Measurements from ENCODE around the gene ZDHHC11B.
"Not testable (repeated sequence)": the region's sequence is repeated elsewhere in the genome, so short reads cannot be mapped to it uniquely, and the experiment has no call there.

ZDHHC11B gene

GRCh38 chr5:784428-785177 lies at the start of gene ZDHHC11B:
Gene ZDHHC11B, minus strand, starts transcription at chr5:784729. Its CDS starts 17,810 bp downstream, at chr5:766919.
- DNase-seq: peak; percentile 41

- not testable (repeated sequence) for DNase-seq
These were observed 49.5 kb upstream of the ZDHHC11B start for GRCh38 chr5:834013-834412.

- not testable (repeated sequence) for DNase-seq
These were observed 43.7 kb upstream of the ZDHHC11B start for GRCh38 chr5:828194-828593.

GRCh38 chr5:825544-825943 lies 41.0 kb upstream of the ZDHHC11B start:
- DNase-seq: not testable (repeated sequence)

- no peak for DNase-seq
These were observed 37.0 kb upstream of the ZDHHC11B start for GRCh38 chr5:821504-821903.

GRCh38 chr5:820245-820644 lies 35.7 kb upstream of the ZDHHC11B start:
- no peak for DNase-seq

GRCh38 chr5:819078-819477 lies 34.5 kb upstream of the ZDHHC11B start:
- DNase-seq: no peak

- DNase-seq: no peak
These were observed 31.6 kb upstream of the ZDHHC11B start for GRCh38 chr5:816176-816575.

- DNase-seq: no peak
These were observed 30.9 kb upstream of the ZDHHC11B start for GRCh38 chr5:815449-815848.

- not testable (repeated sequence) for DNase-seq
These were observed 29.0 kb upstream of the ZDHHC11B start for GRCh38 chr5:813575-813974.

- not testable (repeated sequence) for DNase-seq
These were observed 26.9 kb upstream of the ZDHHC11B start for GRCh38 chr5:811384-811783.

GRCh38 chr5:807719-808514 lies 23.4 kb upstream of the ZDHHC11B start:
- not testable (repeated sequence) for DNase-seq

- DNase-seq: no peak
These were observed 16.9 kb upstream of the ZDHHC11B start for GRCh38 chr5:801472-801871.

- not testable (repeated sequence) for DNase-seq
These were observed 16.5 kb upstream of the ZDHHC11B start for GRCh38 chr5:801055-801454.

- not testable (repeated sequence) for DNase-seq
These were observed 14.1 kb upstream of the ZDHHC11B start for GRCh38 chr5:798505-799138.

GRCh38 chr5:797986-798385 lies 13.5 kb upstream of the ZDHHC11B start:
- peak; percentile 12 for DNase-seq

- DNase-seq: not testable (repeated sequence)
These were observed 11.3 kb upstream of the ZDHHC11B start for GRCh38 chr5:795873-796272.

- DNase-seq: not testable (repeated sequence)
These were observed 10.4 kb upstream of the ZDHHC11B start for GRCh38 chr5:794948-795347.

GRCh38 chr5:788703-789102 lies 4.2 kb upstream of the ZDHHC11B start:
- not testable (repeated sequence) for DNase-seq

- DNase-seq: not testable (repeated sequence)
These were observed 3.3 kb upstream of the ZDHHC11B start for GRCh38 chr5:787857-788233.

- DNase-seq: not testable (repeated sequence)
These were observed 2.8 kb upstream of the ZDHHC11B start for GRCh38 chr5:787224-787856.

- DNase-seq: not testable (repeated sequence)
These were observed 714 bp upstream of the ZDHHC11B start for GRCh38 chr5:785181-785705.
